ENCODE data around the gene PMPCB. TPM values are rescaled to one million over a fixed set of nuclear protein-coding genes. Genes with fewer than 3 reads are reported as not detected.

The PMPCB gene, protein sequence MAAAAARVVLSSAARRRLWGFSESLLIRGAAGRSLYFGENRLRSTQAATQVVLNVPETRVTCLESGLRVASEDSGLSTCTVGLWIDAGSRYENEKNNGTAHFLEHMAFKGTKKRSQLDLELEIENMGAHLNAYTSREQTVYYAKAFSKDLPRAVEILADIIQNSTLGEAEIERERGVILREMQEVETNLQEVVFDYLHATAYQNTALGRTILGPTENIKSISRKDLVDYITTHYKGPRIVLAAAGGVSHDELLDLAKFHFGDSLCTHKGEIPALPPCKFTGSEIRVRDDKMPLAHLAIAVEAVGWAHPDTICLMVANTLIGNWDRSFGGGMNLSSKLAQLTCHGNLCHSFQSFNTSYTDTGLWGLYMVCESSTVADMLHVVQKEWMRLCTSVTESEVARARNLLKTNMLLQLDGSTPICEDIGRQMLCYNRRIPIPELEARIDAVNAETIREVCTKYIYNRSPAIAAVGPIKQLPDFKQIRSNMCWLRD
- 41.1 and 49.6 TPM in 2 replicates for total RNA-seq

GRCh38 chr7:103296901-103297836 lies at the start of gene PMPCB:
Gene PMPCB (plus strand): TSS chr7:103297435. CDS start chr7:103297460, 25 bp downstream.

DNA sequence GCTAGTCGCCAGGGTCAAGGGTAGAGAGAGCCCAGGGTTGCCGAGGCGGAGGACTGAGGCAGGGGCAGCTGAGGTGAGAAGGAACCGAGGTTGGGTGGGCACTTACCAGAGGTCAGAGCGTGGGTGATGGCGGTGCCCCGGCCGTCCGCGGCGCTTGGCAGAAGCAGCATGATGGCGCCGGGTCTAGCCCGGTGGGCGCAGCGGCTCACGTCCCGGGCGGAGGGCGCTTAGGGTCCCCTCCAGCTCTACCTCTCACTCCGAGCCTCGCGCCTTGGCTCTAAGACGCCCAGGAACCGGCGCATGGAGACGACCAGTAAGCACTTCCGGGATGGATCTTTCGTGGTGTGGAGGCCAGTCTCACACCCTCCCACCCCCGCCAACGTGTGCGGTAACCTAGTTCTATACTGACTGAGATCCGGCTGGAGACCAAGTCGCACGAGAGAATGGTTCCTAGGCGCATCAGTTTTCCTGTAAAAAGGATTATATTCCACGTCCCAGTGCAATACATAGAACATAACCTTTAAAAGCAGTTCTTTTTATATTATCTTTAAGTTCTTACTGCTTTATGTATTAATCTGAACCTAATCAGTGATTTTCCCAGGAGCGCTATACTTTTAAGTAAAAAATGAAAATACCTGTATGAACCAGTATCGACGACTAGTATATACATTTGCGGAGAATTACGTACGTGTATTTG lies 47.4 kb downstream of the PMPCB start, which contains the start of gene DNAJC2:
Gene DNAJC2, minus strand, starts transcription at position 315 of the 697 bp plus-strand sequence. Its CDS starts 145 bp downstream, at position 170.

DNA sequence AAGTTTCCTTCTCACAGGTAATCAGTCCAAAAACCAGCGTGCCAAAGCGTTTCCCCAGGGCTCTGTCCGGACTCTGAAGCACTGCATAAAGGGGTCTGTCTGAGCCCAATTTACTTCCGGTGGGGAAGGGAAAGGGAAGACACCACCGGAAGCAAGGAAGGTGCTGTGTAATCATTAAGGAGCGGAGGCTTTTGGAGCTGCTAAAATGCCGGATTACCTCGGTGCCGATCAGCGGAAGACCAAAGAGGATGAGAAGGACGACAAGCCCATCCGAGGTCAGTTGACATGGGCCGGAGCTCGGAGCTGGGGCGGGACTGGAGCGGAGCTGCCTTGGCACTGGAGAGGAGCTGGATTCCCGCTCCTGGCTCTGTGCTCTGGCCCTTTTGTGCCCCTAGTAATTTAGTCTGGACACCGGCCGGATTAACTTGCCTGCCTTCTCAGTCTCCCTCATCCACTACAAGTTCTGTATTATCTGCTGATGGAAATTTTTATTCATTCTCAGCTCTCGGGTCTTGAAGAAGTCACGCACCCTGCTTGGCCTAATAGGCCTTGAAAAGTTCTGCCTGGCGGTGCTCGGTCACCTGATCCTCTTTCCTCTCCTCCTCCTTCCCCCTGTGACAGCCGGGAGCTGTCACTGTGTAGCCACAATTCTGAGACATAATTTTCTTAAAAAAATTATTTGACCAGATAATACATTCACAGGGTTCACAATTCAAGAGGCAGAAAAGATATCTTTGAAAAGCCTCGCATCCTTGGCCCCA lies 50.5 kb downstream of the PMPCB start, which contains the start of gene PSMC2:
Gene PSMC2, plus strand, starts transcription at position 137 of the 761 bp plus-strand sequence. Its CDS starts 69 bp downstream, at position 206.

Small RNA genes within 50 kb of the gene (small RNA-seq; reads per million reads assigned to genes)
- gene RPS29P16 = 0.32 reads per million, percentile 11 among the genes with 10 or more reads in this experiment

Other genes starting within 250 kb of the PMPCB start
- gene FBXL13, start 222.6 kb upstream of the PMPCB start, total RNA-seq = 0.76 and 0.98 TPM in 2 replicates
- 26.0 and 32.7 TPM in 2 replicates for gene ARMC10, start 222.3 kb upstream of the PMPCB start, total RNA-seq
- gene NAPEPLD, start 148.3 kb upstream of the PMPCB start, total RNA-seq = 4.2 and 5.3 TPM in 2 replicates
- 18.9 and 32.3 TPM in 2 replicates for gene DNAJC2, start 47.3 kb downstream of the PMPCB start, total RNA-seq
- 155 and 221 TPM in 2 replicates for gene PSMC2, start 50.2 kb downstream of the PMPCB start, total RNA-seq
- gene SLC26A5, start 148.8 kb downstream of the PMPCB start, total RNA-seq = 0.33 and 0.38 TPM in 2 replicates

Measured in vein endothelial cell (primary cell).